K562 (cell line): ENCODE results near the gene ACER3. TPM values are rescaled to one million over a fixed set of nuclear protein-coding genes. Genes with fewer than 3 reads are reported as not detected.

Source experiments
- CREBBP ChIP-seq: IDR thresholded peaks from one replicate; pipeline ENCODE4 v1.6.1; 2012; ENCODE audit warnings: low read depth, mild to moderate bottlenecking, control low read depth, inconsistent platforms, low read length
- IRF1 ChIP-seq: sonication (generic); formaldehyde crosslinking; IDR thresholded peaks from 2 replicates; pipeline ENCODE4 v1.8.0; 2022; ENCODE audit warnings: missing genetic modification reagents, mild to moderate bottlenecking, borderline replicate concordance
- PYGO2 ChIP-seq: fragments of 450-650 bp; IDR thresholded peaks from 2 replicates; pipeline ENCODE4 v1.6.1; 2016; ENCODE audit warnings: mild to moderate bottlenecking, missing genetic modification characterization, moderate library complexity, missing compliant biosample characterization
- SMAD3 ChIP-seq: fragments of 450-650 bp; formaldehyde crosslinking; conservative IDR thresholded peaks from 2 replicates; pipeline ENCODE4 v1.4.0; 2020; ENCODE audit warnings: mild to moderate bottlenecking
- SMARCB1 ChIP-seq: IDR thresholded peaks from 2 replicates; pipeline ENCODE4 v1.6.1; 2011; ENCODE audit warnings: improper control_type of control experiment, low read depth; ENCODE audit not compliant: insufficient read length
- ZZZ3 ChIP-seq: fragments of 450-650 bp; IDR thresholded peaks from 2 replicates; pipeline ENCODE4 v1.6.1; 2016; ENCODE audit warnings: antibody characterized with exemption, mild to moderate bottlenecking, moderate library complexity
- polyA plus RNA-seq, 8 experiments: library from polyadenylated mRNA; depleted of rRNA in 4 of 8; stranded (reverse) in 5 of 8; unstranded in 3 of 8; fragments of >200 nt; fragmentation: Nextera tagmentation in 2 of 8; fragmentation: Illumina TruSeq in 1 of 8; extraction: Ambion mirVana in 2 of 8; extraction: Trizol in 1 of 8; gene quantifications; 2 replicates each; pipeline versions ENCODE4 v1.2.1 to v1.2.3, GENCODE V29; 2011 to 2014; ENCODE audit warnings: inconsistent platforms in 1 of 8, missing spikeins in 1 of 8
- total RNA-seq, 7 experiments: library from RNA; depleted of rRNA in 6 of 7; stranded (reverse); fragments of >200 nt in 6 of 7; fragmentation: Illumina TruSeq in 2 of 7; extraction: Trizol in 2 of 7; gene quantifications; 2 replicates each; pipeline versions ENCODE4 v1.2.1 to v1.2.3, GENCODE V29; 2011 to 2021; ENCODE audit warnings: low replicate concordance in 1 of 7
- TF ChIP-seq, protein P1 (sequence below): fragments of 450-650 bp; IDR thresholded peaks from one replicate; pipeline ENCODE4 v1.6.1; 2018; ENCODE audit warnings: mild to moderate bottlenecking, moderate library complexity; ENCODE audit not compliant: partially characterized antibody
- TF ChIP-seq, protein P2 (sequence below): fragments of 450-650 bp; formaldehyde crosslinking; IDR thresholded peaks from 2 replicates; pipeline ENCODE4 v1.4.0; 2020; ENCODE audit warnings: mild to moderate bottlenecking, moderate library complexity

Gene ACER3
- total and polyA plus RNA-seq, 9 of the 15 experiments (the other 6 are each of a cell fraction or from before 2014, with no cell fraction given), result 2.0 to 23.8 (median 9.5) TPM

DNA sequence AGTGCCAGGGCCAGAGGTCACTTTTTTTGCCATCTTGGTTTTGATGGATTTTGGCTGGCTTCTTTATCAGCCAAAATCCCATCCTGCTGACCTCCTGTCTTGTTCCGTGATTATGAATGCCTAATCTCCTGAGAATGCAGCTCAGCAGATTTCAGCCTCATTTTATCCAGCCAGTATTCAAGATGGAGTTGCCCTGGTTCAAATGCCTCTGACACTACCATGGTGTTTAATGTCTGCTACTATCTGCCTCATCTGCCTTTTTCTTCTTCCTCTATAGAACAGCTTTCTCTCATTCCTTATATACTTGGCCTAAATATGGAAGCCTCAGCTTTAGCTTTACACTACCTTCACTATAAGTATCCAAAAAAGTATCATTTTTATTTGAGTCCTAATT is 50.7 kb downstream of the ACER3 start (continued):
- TF ChIP-seq, protein P1, sequence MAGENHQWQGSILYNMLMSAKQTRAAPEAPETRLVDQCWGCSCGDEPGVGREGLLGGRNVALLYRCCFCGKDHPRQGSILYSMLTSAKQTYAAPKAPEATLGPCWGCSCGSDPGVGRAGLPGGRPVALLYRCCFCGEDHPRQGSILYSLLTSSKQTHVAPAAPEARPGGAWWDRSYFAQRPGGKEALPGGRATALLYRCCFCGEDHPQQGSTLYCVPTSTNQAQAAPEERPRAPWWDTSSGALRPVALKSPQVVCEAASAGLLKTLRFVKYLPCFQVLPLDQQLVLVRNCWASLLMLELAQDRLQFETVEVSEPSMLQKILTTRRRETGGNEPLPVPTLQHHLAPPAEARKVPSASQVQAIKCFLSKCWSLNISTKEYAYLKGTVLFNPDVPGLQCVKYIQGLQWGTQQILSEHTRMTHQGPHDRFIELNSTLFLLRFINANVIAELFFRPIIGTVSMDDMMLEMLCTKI, result no peak
- TF ChIP-seq IRF1 (no peak), ZZZ3 (no peak), SMAD3 (peak; percentile 55; the same call in 1 of the 2 replicates), CREBBP (no peak), SMARCB1 (no peak), PYGO2 (tag) (peak; percentile 76; the same call in 1 of the 2 replicates)
- TF ChIP-seq, protein P2, sequence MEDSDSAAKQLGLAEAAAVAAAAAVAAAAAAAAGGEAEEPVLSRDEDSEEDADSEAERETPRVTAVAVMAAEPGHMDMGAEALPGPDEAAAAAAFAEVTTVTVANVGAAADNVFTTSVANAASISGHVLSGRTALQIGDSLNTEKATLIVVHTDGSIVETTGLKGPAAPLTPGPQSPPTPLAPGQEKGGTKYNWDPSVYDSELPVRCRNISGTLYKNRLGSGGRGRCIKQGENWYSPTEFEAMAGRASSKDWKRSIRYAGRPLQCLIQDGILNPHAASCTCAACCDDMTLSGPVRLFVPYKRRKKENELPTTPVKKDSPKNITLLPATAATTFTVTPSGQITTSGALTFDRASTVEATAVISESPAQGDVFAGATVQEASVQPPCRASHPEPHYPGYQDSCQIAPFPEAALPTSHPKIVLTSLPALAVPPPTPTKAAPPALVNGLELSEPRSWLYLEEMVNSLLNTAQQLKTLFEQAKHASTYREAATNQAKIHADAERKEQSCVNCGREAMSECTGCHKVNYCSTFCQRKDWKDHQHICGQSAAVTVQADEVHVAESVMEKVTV (CRISPR knock-in tag), result no peak
